NCI-H2171 treated with DMSO at 0.1 percent for 48 hours (cell line): ENCODE data around the gene RAD51B.

Experiments
- DNase-seq: peaks from one replicate; lab custom pipeline; 2025; lab: John Stamatoyannopoulos, UW

Gene RAD51B

GRCh38 chr14:68234101-68234905 lies 414.7 kb downstream of the RAD51B start:
- no peak for DNase-seq

- no peak for DNase-seq
These were observed 415.4 kb downstream of the RAD51B start for GRCh38 chr14:68235011-68235410.

GRCh38 chr14:68236582-68237458 lies 417.2 kb downstream of the RAD51B start:
- no peak for DNase-seq

GRCh38 chr14:68238551-68238950 lies 419.0 kb downstream of the RAD51B start:
- DNase-seq, result no peak

GRCh38 chr14:68238976-68239375 lies 419.4 kb downstream of the RAD51B start:
- DNase-seq, result no peak

- DNase-seq, result no peak
These were observed 420.6 kb downstream of the RAD51B start for GRCh38 chr14:68239988-68240771.

- DNase-seq, result peak; percentile 57
These were observed 422.4 kb downstream of the RAD51B start for GRCh38 chr14:68241862-68242487.

- no peak for DNase-seq
These were observed 424.0 kb downstream of the RAD51B start for GRCh38 chr14:68243450-68244010.

GRCh38 chr14:68244262-68244980 lies 424.8 kb downstream of the RAD51B start:
- DNase-seq, result no peak

- no peak for DNase-seq
These were observed 425.8 kb downstream of the RAD51B start for GRCh38 chr14:68245146-68246073.

- DNase-seq, result no peak
These were observed 426.7 kb downstream of the RAD51B start for GRCh38 chr14:68246074-68246785.

- DNase-seq, result no peak
These were observed 427.2 kb downstream of the RAD51B start for GRCh38 chr14:68246786-68247105.

GRCh38 chr14:68247274-68247673 lies 427.7 kb downstream of the RAD51B start:
- no peak for DNase-seq

- DNase-seq, result no peak
These were observed 428.2 kb downstream of the RAD51B start for GRCh38 chr14:68247676-68248268.

GRCh38 chr14:68248481-68249255 lies 429.1 kb downstream of the RAD51B start:
- DNase-seq, result peak; percentile 72

- DNase-seq, result no peak
These were observed 430.3 kb downstream of the RAD51B start for GRCh38 chr14:68249661-68250451.
